Measurements from ENCODE around the gene GSTM4.

GSTM4 gene

GRCh38 chr1:109636201-109636952, 19.5 kb upstream of the GSTM4 start:
- FAIRE-seq (no peak), DNase-seq (ENCODE audit: extremely low spot score, insufficient read length, low read depth) (no peak)

- FAIRE-seq (no peak), DNase-seq (ENCODE audit: extremely low spot score, insufficient read length, low read depth) (no peak)
Observed at GRCh38 chr1:109637446-109637845, 18.5 kb upstream of the GSTM4 start.

- FAIRE-seq, result no peak
- DNase-seq (ENCODE audit: extremely low spot score, insufficient read length, low read depth), result no peak
Observed at GRCh38 chr1:109639063-109639840, 16.6 kb upstream of the GSTM4 start.

- FAIRE-seq (no peak), DNase-seq (ENCODE audit: extremely low spot score, insufficient read length, low read depth) (no peak)
Observed at GRCh38 chr1:109639841-109640184, 16.1 kb upstream of the GSTM4 start.

- DNase-seq (ENCODE audit: extremely low spot score, insufficient read length, low read depth) (no peak), FAIRE-seq (peak; percentile 77)
Observed at GRCh38 chr1:109640285-109640865, 15.5 kb upstream of the GSTM4 start.

- FAIRE-seq (no peak), DNase-seq (ENCODE audit: extremely low spot score, insufficient read length, low read depth) (no peak)
Observed at GRCh38 chr1:109641078-109641740, 14.7 kb upstream of the GSTM4 start.

- DNase-seq (ENCODE audit: extremely low spot score, insufficient read length, low read depth), result no peak
- no peak for FAIRE-seq
Observed at GRCh38 chr1:109641861-109642260, 14.0 kb upstream of the GSTM4 start.

- no peak for FAIRE-seq
- DNase-seq (ENCODE audit: extremely low spot score, insufficient read length, low read depth), result no peak
Observed at GRCh38 chr1:109642626-109643025, 13.3 kb upstream of the GSTM4 start.

- FAIRE-seq (peak; percentile 70), DNase-seq (ENCODE audit: extremely low spot score, insufficient read length, low read depth) (peak; percentile 65)
Observed at GRCh38 chr1:109643385-109644230, 12.3 kb upstream of the GSTM4 start.

GRCh38 chr1:109644670-109645069, 11.2 kb upstream of the GSTM4 start:
- no peak for FAIRE-seq
- DNase-seq (ENCODE audit: extremely low spot score, insufficient read length, low read depth), result no peak

- FAIRE-seq, result no peak
- no peak for DNase-seq (ENCODE audit: extremely low spot score, insufficient read length, low read depth)
Observed at GRCh38 chr1:109649491-109649914, 6.4 kb upstream of the GSTM4 start.

- DNase-seq (ENCODE audit: extremely low spot score, insufficient read length, low read depth) (no peak), FAIRE-seq (no peak)
Observed at GRCh38 chr1:109650609-109651008, 5.3 kb upstream of the GSTM4 start.

GRCh38 chr1:109652402-109652801, 3.5 kb upstream of the GSTM4 start:
- DNase-seq (ENCODE audit: extremely low spot score, insufficient read length, low read depth) (no peak), FAIRE-seq (no peak)

GRCh38 chr1:109653306-109653705, 2.6 kb upstream of the GSTM4 start:
- no peak for FAIRE-seq
- no peak for DNase-seq (ENCODE audit: extremely low spot score, insufficient read length, low read depth)

- no peak for FAIRE-seq
- DNase-seq (ENCODE audit: extremely low spot score, insufficient read length, low read depth), result no peak
Observed at GRCh38 chr1:109654519-109654918, 1.4 kb upstream of the GSTM4 start.

- FAIRE-seq (no peak), DNase-seq (ENCODE audit: extremely low spot score, insufficient read length, low read depth) (no peak)
Observed at GRCh38 chr1:109657395-109657794, 1.5 kb downstream of the GSTM4 start.

- FAIRE-seq, result no peak
- DNase-seq (ENCODE audit: extremely low spot score, insufficient read length, low read depth), result no peak
Observed at GRCh38 chr1:109657970-109658369, 2.1 kb downstream of the GSTM4 start.

GRCh38 chr1:109658533-109659042, 2.7 kb downstream of the GSTM4 start:
- FAIRE-seq (no peak), DNase-seq (ENCODE audit: extremely low spot score, insufficient read length, low read depth) (no peak)

GRCh38 chr1:109659145-109659544, 3.2 kb downstream of the GSTM4 start:
- DNase-seq (ENCODE audit: extremely low spot score, insufficient read length, low read depth) (no peak), FAIRE-seq (no peak)
